ENCODE measurements around the gene SLC2A8. TPM values are rescaled to one million over a fixed set of nuclear protein-coding genes. Genes with fewer than 3 reads are reported as not detected.

Gene SLC2A8
- total RNA-seq, 1 experiment from 2014 or later = 16.8 TPM

DNA sequence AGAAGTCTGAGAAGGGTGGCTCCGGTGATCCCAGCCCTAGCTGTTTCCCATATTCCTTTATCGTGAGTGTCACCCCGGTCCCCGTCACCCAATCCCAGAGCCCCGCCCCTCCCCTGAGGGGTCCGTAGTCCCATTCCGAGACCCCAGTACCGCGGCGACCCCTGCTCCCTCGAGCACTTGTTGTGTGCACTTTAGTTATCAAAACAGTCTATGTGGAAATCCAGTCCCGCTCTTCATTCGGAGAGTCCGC is 54.6 kb downstream of the SLC2A8 start (continued):
- TF ChIP-seq ZBTB33 (IDR thresholded peaks at IDR 0.05; ENCODE audit: extremely low read depth, insufficient replicate concordance, low read length) (no peak), POLR2AphosphoS5 (IDR thresholded peaks at IDR 0.05; ENCODE audit: low read depth, low read length) (no peak)

GRCh38 chr9:127451858-127452656 is 55.1 kb downstream of the SLC2A8 start:
- intact Hi-C loops (cut with micrococcal nuclease) = loop anchor here (5.0 kb wide), 1 partner anchor 135 kb away; no protein-coding TSS in a partner anchor
- BruUV-seq (replicated peaks) = TSS peak; percentile 58
- Histone ChIP-seq H3K79me2 (ENCODE audit: insufficient read depth, low read length) (peaks cover 41% of the 10 kb centered on the region), H3K9me3 (ENCODE audit: control insufficient read depth in 1 of 2, insufficient read depth in 1 of 2, low read depth in 1 of 2, low read length in 2 of 2) (no peaks in the 10 kb centered on the region), H3K27ac (ENCODE audit: low read depth, low read length) (peak overlapping the region; percentile 97), H2AFZ (ENCODE audit: low read depth, low read length, poor library complexity, severe bottlenecking) (peak overlapping the region; percentile 13), H3K4me3 (replicated peaks in 1 of 2; ENCODE audit: low read depth in 1 of 2, low read length in 2 of 2) (peak overlapping the region; percentile 87 to 98), H3K4me1 (ENCODE audit: control insufficient read depth in 1 of 2, insufficient read depth in 2 of 2, low read length in 2 of 2) (peaks cover 11 to 46% of the 10 kb centered on the region in 2 experiments), H3K27me3 (ENCODE audit: insufficient read depth, low read length) (no peaks in the 10 kb centered on the region), H3K4me2 (ENCODE audit: low read length) (peak overlapping the region; percentile 90), H3K9ac (ENCODE audit: low read length) (peak overlapping the region; percentile 99), H4K20me1 (ENCODE audit: insufficient read depth) (peaks cover 29% of the 10 kb centered on the region), H3K9me2 (ENCODE audit: insufficient read depth) (no peaks in the 10 kb centered on the region), H3K36me3 (ENCODE audit: control insufficient read depth in 1 of 2, insufficient read depth in 2 of 2, low read length in 2 of 2) (peaks cover 26 to 44% of the 10 kb centered on the region in 2 experiments)
- TF ChIP-seq CEBPB (IDR thresholded peaks at IDR 0.05; ENCODE audit: low read depth) (no peak), YY1 (IDR thresholded peaks at IDR 0.05; ENCODE audit: extremely low read depth, insufficient replicate concordance, low read depth, low read length) (peak; percentile 67), TCF7L2 (IDR thresholded peaks at IDR 0.05; ENCODE audit: borderline replicate concordance, extremely low read depth, insufficient read depth, insufficient read length) (peak; percentile 11), ZBTB33 (IDR thresholded peaks at IDR 0.05; ENCODE audit: extremely low read depth, insufficient replicate concordance, low read length) (peak; percentile 11)
- DNase-seq (ENCODE audit: low read depth, low spot score) = no peak
- ChIA-PET RAD21 (ENCODE audit: low non-redundant PET in 1 of 2, low total read pairs in 2 of 2, uncharacterized antibody in 2 of 2, unreplicated experiment in 2 of 2) (no interaction called here), CTCF (interaction anchor here (1.0 to 1.3 kb wide), 2 partner anchors 237 to 247 kb away, joined by 3 read pairs; no protein-coding TSS in a partner anchor), POLR2A (interaction anchor here (0.8 to 2.4 kb wide), 3 partner anchors 14 to 238 kb away, joined by 3 to 5 read pairs (median 4); no protein-coding TSS in a partner anchor)
- ATAC-seq = peak; percentile 64
